ENCODE results near the gene ELL. TPM values are rescaled to one million over a fixed set of nuclear protein-coding genes. Genes with fewer than 3 reads are reported as not detected.
A peak's percentile ranks its signal among the peaks of the same experiment; 100 is the strongest.
"Not testable (repeated sequence)": the region's sequence is repeated elsewhere in the genome, so short reads cannot be mapped to it uniquely, and the experiment has no call there.

The ELL gene
- total and polyA plus RNA-seq, 3 donors from 2014 or later, result 48.0 to 76.1 (median 75.8) TPM

DNA sequence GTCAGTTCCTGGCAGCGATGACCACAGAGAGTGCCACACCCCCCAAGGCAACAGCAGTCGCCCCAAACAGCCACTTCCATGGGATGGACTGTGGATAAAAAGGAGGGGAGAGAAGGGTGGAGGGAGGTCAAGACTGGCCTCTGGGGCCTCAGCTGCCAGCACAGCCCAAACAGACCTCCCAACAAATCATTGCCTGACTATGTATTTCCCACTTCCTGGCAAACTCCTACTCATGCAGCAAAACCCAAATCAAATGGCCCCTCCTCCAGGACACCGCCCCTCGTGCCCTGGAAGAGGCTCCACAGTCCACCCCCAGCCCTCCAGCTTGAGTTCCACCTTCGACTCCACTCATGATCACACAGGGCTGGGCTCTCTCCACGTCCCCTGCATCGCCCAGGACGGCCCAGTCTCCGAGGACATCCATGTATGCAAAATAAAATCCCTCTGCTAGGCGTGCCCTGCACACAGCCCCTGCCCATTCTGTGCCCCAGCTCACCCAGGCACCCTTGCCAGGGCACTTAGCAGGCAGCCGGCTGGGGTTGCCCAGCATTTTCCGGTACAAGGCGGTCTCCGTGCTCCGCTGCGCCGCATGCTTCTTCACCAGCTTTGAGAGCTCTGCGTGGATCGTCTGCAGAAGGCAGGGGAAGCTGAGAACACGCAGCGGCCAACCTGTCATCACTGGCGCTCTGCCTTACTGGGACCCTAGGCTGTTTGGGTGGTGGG lies 10.5 kb upstream of the ELL start:
- no peak for DNase-seq
- Histone ChIP-seq H3K4me3 (no peak overlapping the region), H3K27ac (no peak overlapping the region), H3K9me3 (no peaks in the 10 kb centered on the region), H3K27me3 (no peaks in the 10 kb centered on the region), H3K36me3 (ENCODE audit: low read depth, missing control alignments) (no peaks in the 10 kb centered on the region), H3K4me1 (no peaks in the 10 kb centered on the region)
- 96 to 98% methylated on average over 8 to 22 of the region's 22 CpGs for WGBS, 2 donors
- TF ChIP-seq POLR2A (IDR thresholded peaks at IDR 0.05), result no peak
- TF ChIP-seq, protein P1, sequence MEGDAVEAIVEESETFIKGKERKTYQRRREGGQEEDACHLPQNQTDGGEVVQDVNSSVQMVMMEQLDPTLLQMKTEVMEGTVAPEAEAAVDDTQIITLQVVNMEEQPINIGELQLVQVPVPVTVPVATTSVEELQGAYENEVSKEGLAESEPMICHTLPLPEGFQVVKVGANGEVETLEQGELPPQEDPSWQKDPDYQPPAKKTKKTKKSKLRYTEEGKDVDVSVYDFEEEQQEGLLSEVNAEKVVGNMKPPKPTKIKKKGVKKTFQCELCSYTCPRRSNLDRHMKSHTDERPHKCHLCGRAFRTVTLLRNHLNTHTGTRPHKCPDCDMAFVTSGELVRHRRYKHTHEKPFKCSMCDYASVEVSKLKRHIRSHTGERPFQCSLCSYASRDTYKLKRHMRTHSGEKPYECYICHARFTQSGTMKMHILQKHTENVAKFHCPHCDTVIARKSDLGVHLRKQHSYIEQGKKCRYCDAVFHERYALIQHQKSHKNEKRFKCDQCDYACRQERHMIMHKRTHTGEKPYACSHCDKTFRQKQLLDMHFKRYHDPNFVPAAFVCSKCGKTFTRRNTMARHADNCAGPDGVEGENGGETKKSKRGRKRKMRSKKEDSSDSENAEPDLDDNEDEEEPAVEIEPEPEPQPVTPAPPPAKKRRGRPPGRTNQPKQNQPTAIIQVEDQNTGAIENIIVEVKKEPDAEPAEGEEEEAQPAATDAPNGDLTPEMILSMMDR (IDR thresholded peaks at IDR 0.05), result no peak
- intact Hi-C loops (cut with DNase I; ENCODE audit: low total_unique reads), result no loop called here

DNA sequence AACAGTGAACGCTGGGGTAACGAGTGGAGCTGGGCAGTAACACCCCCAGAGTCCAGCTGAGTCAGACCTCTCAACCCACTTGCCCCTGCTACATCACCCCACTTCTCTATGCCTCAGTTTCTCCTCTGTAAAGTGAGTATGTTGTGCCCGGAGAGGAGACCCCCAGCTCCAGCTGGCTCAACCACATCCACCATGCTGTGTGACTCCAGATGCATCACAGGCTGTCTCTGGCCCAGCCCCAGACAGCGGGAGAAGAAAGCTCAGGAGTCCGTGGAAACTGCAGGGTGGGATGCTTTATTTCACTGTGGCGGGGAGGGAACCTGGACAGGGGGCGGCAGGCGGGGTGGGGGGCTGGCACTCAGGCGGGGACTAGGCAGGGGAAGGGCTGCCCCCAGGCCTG lies 9.6 kb upstream of the ELL start:
- no peaks in the 10 kb centered on the region for H3K27me3 ChIP-seq
- intact Hi-C loops (cut with DNase I; ENCODE audit: low total_unique reads), result no loop called here
- no peaks in the 10 kb centered on the region for H3K9me3 ChIP-seq
- no peak for TF ChIP-seq POLR2A (IDR thresholded peaks at IDR 0.05)
- TF ChIP-seq, protein P1 (IDR thresholded peaks at IDR 0.05), result no peak
- H3K27ac ChIP-seq, result no peak overlapping the region
- no peaks in the 10 kb centered on the region for H3K4me1 ChIP-seq
- H3K4me3 ChIP-seq, result no peak overlapping the region
- 88 to 92% methylated on average over 9 of the region's 9 CpGs for WGBS, 2 donors
- no peaks in the 10 kb centered on the region for H3K36me3 ChIP-seq (ENCODE audit: low read depth, missing control alignments)
- DNase-seq, result no peak

DNA sequence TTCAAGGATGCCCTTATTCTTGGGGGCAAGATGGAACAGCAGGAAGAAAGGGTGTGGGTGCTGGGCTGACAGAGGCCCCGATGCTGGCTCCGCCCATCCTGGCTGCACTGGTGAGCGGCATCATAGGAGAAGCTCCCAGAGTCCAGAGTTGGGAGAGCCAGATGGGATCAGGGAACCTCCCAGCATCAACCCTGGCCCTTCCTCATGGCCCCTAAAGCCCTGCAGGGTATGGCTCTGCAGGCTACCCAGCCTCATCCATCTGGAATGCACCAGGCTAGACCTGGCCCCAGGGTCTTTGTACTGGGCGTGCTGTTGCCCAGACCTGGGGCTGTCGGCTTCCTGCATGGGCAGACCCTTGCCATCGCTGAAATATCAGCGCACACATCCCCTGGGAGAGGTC lies 7.9 kb upstream of the ELL start:
- Histone ChIP-seq H3K4me1 (no peaks in the 10 kb centered on the region), H3K9me3 (no peaks in the 10 kb centered on the region)

DNA sequence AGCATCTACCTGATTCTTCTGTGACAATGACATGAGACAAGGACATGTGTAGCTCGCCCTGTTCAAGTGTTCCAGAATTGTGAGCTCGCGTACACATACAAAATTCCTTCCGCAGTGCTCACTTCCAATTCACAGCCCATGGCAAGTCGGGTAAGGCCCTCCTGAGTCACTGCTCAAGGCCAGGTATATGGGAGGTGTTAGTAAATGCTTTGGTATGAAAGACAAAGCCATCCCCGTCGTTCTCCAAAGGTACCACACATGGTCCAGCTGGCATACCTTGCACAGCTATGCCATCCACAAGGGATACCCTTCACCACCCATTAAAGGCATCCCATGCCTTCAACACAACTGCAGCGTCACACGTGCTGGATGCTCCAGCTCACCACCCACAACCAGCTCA lies 4.4 kb upstream of the ELL start:
- no peak overlapping the region for H3K4me3 ChIP-seq
- no peak overlapping the region for H3K27ac ChIP-seq
- no peaks in the 10 kb centered on the region for H3K36me3 ChIP-seq (ENCODE audit: low read depth, missing control alignments)
- intact Hi-C loops (cut with DNase I; ENCODE audit: low total_unique reads), result no loop called here
- H3K4me1 ChIP-seq, result peaks cover 3% of the 10 kb centered on the region
- no peaks in the 10 kb centered on the region for H3K27me3 ChIP-seq
- DNase-seq, result no peak
- TF ChIP-seq, protein P1 (IDR thresholded peaks at IDR 0.05), result no peak
- no peak for TF ChIP-seq POLR2A (IDR thresholded peaks at IDR 0.05)
- WGBS, 2 donors, result 87 to 89% methylated on average over 9 of the region's 9 CpGs
- no peaks in the 10 kb centered on the region for H3K9me3 ChIP-seq

More for the DNA sequence above, 7.9 kb upstream of the ELL start:
- H3K36me3 ChIP-seq (ENCODE audit: low read depth, missing control alignments), result no peaks in the 10 kb centered on the region
- H3K4me3 ChIP-seq, result no peak overlapping the region
- no peak overlapping the region for H3K27ac ChIP-seq
- TF ChIP-seq POLR2A (IDR thresholded peaks at IDR 0.05), result no peak
- TF ChIP-seq, protein P1 (IDR thresholded peaks at IDR 0.05), result no peak
- intact Hi-C loops (cut with DNase I; ENCODE audit: low total_unique reads), result no loop called here
- 81 to 87% methylated on average over 6 to 7 of the region's 7 CpGs for WGBS, 2 donors
- H3K27me3 ChIP-seq, result no peaks in the 10 kb centered on the region
- no peak for DNase-seq

DNA sequence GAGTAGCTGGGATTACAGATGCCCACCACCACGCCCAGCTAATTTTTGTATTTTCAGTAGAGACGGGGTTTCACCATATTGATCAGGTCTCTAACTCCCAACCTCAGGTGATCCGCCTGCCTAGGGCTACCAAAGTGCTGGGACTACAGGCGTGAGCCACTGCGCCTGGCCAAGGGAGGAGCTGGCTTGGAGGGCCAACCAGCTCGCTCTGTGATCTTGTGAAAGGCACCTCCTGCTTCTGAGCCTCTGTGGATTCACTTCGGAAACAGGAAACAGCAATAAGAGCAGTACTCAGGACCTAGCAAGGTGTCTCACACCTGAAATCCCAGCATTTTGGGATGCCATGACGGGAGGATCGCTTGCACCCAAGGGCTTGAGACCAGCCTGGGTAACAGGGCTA lies 2.0 kb upstream of the ELL start:
- Histone ChIP-seq H3K27me3 (no peaks in the 10 kb centered on the region), H3K36me3 (ENCODE audit: low read depth, missing control alignments) (no peaks in the 10 kb centered on the region), H3K27ac (no peak overlapping the region), H3K4me3 (no peak overlapping the region), H3K4me1 (peaks cover 9% of the 10 kb centered on the region), H3K9me3 (no peaks in the 10 kb centered on the region)
- no peak for DNase-seq
- intact Hi-C loops (cut with DNase I; ENCODE audit: low total_unique reads), result no loop called here
- WGBS, 2 donors, result 88 to 92% methylated on average over 4 to 9 of the region's 9 CpGs
- TF ChIP-seq POLR2A (IDR thresholded peaks at IDR 0.05), result no peak
- TF ChIP-seq, protein P1 (IDR thresholded peaks at IDR 0.05), result no peak

DNA sequence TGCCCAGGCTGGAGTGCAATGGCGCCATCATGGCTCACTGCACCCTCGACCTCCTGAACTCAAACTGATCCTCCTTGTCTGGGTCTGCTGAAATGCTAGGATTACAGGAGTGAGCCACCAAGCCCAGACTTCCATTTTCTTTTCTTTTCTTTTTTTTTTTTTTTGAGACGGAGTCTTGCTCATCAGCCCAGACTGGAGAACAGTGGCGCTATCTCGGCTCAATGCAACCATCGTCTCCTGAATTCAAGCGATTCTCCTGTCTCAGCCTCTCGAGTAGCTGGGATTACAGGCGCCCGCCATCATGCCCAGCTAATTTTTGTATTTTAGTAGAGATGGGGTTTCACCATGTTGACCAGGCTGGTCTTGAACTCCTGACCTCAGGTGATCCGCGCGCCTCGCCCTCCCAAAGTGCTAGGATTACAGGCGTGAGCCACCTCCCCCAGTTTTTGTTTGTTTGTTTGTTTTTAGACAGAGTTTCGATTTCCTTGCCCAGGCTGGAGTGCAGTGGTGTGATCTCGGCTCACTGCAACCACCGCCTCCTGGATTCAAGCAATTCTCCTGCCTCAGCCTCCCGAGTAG lies 1.1 kb upstream of the ELL start:
- H3K27me3 ChIP-seq; H3K36me3 ChIP-seq (ENCODE audit: low read depth, missing control alignments); DNase-seq; intact Hi-C loops (cut with DNase I; ENCODE audit: low total_unique reads); H3K4me1 ChIP-seq; H3K9me3 ChIP-seq: not testable (repeated sequence)
- Histone ChIP-seq H3K4me3 (peak overlapping the region; percentile 15 to 84), H3K27ac (peak overlapping the region in 1 of 2 donors; percentile 50)
- 49% methylated on average over 19 of the region's 19 CpGs for WGBS, 2 donors

Data from testis (tissue), 3 donors.